HepG2 (cell line): ENCODE data around the gene PPP1R12C.

ENCODE experiments used
- GPN1 ChIP-seq: sonication (generic); formaldehyde crosslinking; IDR thresholded peaks from 2 replicates; pipeline ENCODE4 v1.5.1; 2020; ENCODE audit warnings: missing genetic modification reagents, borderline replicate concordance
- U2AF2 ChIP-seq: fragments of 200-400 bp; formaldehyde crosslinking; IDR thresholded peaks from 2 replicates; pipeline ENCODE4 v1.6.1; 2017; ENCODE audit warnings: low read depth, mild to moderate bottlenecking, low read length
- ZNF652 ChIP-seq: IDR thresholded peaks from 2 replicates; pipeline ENCODE4 v1.6.1; 2016; ENCODE audit warnings: low read depth, borderline replicate concordance
- ZNF7 ChIP-seq: IDR thresholded peaks from 2 replicates; pipeline ENCODE4 v1.6.1; 2016; ENCODE audit warnings: missing biosample characterization, missing genetic modification reagents

DNA sequence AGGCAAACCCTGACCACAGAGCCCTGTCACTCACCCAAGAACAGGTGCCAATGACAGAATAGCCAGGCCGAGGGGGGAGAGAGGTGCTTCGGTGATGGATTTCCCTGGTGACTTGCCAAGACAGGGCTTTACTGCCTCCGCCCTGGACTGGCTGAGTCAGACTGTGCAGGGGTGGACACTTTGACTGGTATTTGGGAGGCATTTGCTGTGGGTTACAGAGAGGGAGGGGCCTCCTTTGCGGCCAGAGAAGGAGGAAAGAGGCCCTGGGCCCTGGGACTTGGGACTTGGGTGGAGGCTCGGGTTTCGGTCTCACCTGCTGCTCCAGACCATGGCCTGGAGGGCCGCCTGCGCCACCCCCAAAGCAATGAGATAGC lies 46.3 kb downstream of the PPP1R12C start:
- no peak for TF ChIP-seq GPN1 (CRISPR knock-in tag)
- TF ChIP-seq ZNF7 (CRISPR knock-in tag) = no peak
- TF ChIP-seq ZNF652 = no peak
- no peak for TF ChIP-seq U2AF2
